ENCODE data around the gene ZNF775.

GRCh38 chr7:150330211-150330885 is 48.8 kb upstream of the ZNF775 start:
- TF ChIP-seq POLR2A (IDR thresholded peaks at IDR 0.05; ENCODE audit: low read depth, low read length) (no peak), POLR2AphosphoS5 (IDR thresholded peaks at IDR 0.05; ENCODE audit: low read depth, low read length) (no peak), TAF1 (IDR thresholded peaks at IDR 0.05; ENCODE audit: low read depth, low read length) (no peak), SPI1 (IDR thresholded peaks at IDR 0.05; ENCODE audit: low read depth, low read length) (no peak), PAX5 (IDR thresholded peaks at IDR 0.05; ENCODE audit: insufficient read depth, low read length, severe bottlenecking) (no peak), POU2F2 (IDR thresholded peaks at IDR 0.05; ENCODE audit: low read depth, low read length) (no peak)

Measured in GM12891 (cell line).